MM.1S (cell line): ENCODE data around the gene UBE2G2.

Experiments
- EZH2 ChIP-seq: fragments of 300-600 bp; sonication (generic); optimal IDR thresholded peaks from 2 replicates; pipeline ENCODE3; 2017; ENCODE audit warnings: low read depth, mild to moderate bottlenecking, antibody characterized with exemption, low read length, mixed read lengths
- EZH2phosphoT487 ChIP-seq: fragments of 300-600 bp; sonication (generic); IDR thresholded peaks from 2 replicates; pipeline ENCODE4 v1.6.1; 2018; ENCODE audit warnings: antibody characterized with exemption, low read length
- TF ChIP-seq, protein P1 (sequence below): fragments of 300-600 bp; sonication (generic); IDR thresholded peaks from 2 replicates; pipeline ENCODE4 v1.5.1; 2016; ENCODE audit warnings: antibody characterized with exemption, low read length, mixed read lengths

DNA sequence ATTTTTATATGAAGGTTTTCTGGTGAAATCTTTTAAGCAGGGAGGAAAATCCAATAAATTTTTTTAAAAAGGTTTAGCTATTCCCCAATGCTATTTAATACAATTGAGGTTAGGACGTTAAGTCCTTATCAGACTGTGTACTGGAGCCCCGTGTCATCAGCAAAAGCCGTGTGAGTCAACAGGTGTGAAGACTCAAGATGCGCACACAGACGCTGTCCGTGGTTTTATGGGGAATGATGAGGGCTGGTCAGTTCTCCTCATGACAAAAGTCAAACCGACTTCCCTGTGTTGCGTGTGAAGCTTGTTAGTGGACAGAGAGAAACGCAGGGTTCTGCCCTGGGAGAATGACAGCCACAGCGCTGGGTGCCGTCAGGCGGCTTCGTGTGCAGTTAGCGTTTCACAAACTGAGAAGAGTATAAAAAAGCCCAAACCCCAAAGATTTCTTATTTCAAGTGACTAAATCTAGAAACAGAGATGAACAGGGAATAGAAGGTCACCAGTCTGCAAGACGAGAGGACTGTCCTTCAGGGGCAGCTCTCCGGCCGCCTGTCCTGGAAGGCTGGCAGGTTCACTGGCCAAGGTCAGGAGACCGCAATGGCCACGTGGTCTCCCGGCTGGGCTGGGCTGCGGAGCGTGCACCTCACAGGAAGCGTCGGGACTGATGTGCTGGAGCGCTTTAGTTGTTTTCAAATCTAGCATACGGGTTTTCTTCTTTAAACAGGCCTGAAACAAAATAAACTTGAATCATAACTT is 49.5 kb upstream of the UBE2G2 start:
- TF ChIP-seq, protein P1, sequence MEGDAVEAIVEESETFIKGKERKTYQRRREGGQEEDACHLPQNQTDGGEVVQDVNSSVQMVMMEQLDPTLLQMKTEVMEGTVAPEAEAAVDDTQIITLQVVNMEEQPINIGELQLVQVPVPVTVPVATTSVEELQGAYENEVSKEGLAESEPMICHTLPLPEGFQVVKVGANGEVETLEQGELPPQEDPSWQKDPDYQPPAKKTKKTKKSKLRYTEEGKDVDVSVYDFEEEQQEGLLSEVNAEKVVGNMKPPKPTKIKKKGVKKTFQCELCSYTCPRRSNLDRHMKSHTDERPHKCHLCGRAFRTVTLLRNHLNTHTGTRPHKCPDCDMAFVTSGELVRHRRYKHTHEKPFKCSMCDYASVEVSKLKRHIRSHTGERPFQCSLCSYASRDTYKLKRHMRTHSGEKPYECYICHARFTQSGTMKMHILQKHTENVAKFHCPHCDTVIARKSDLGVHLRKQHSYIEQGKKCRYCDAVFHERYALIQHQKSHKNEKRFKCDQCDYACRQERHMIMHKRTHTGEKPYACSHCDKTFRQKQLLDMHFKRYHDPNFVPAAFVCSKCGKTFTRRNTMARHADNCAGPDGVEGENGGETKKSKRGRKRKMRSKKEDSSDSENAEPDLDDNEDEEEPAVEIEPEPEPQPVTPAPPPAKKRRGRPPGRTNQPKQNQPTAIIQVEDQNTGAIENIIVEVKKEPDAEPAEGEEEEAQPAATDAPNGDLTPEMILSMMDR: no peak
- TF ChIP-seq EZH2phosphoT487 (no peak), EZH2 (no peak)
